GM10248 (cell line): ENCODE data around the gene PIP5K1B.

Experiments
- CTCF ChIA-PET: fragments of 300-600 bp; sonication (Branson Sonifier 250); formaldehyde crosslinking; extraction: SDS; loops from one replicate; lab custom pipeline; 2021; ENCODE audit warnings: antibody characterized with exemption; lab: Yijun Ruan, JAX
- POLR2A ChIA-PET: fragments of 350-650 bp; sonication (Branson Sonifier 250); formaldehyde crosslinking; extraction: SDS; loops from one replicate; lab custom pipeline; 2020; ENCODE audit warnings: antibody characterized with exemption; lab: Yijun Ruan, JAX
- DNase-seq: peaks from one replicate; pipeline ENCODE4 v3.0.0; 2012; ENCODE audit errors: extremely low spot score
- CTCF ChIP-seq: IDR thresholded peaks from 2 replicates; pipeline ENCODE4 v1.5.1; 2012; ENCODE audit warnings: mild to moderate bottlenecking, low read depth; ENCODE audit errors: extremely low read depth, missing control alignments, control extremely low read depth

Gene PIP5K1B

GRCh38 chr9:69020301-69021145 is 315.5 kb downstream of the PIP5K1B start:
- CTCF ChIA-PET, result interaction anchor here (0.6 to 2.2 kb wide), 6 partner anchors 10 to 452 kb away, joined by 3 to 5 read pairs (median 4); no protein-coding TSS in a partner anchor
- POLR2A ChIA-PET, result no interaction called here
- TF ChIP-seq CTCF, result no peak
- DNase-seq, result no peak

GRCh38 chr9:69023650-69024049 is 318.6 kb downstream of the PIP5K1B start:
- DNase-seq, result no peak
- ChIA-PET POLR2A (no interaction called here), CTCF (interaction anchor here (1.0 to 3.6 kb wide), 7 partner anchors 10 to 464 kb away, joined by 3 to 39 read pairs (median 3); partner anchors contain the start of gene FXN)
- TF ChIP-seq CTCF, result no peak

GRCh38 chr9:69027355-69028097 is 322.5 kb downstream of the PIP5K1B start:
- DNase-seq, result peak; percentile 66
- TF ChIP-seq CTCF, result peak; percentile 80
- POLR2A ChIA-PET, result no interaction called here
- CTCF ChIA-PET, result interaction anchor here (0.7 to 3.7 kb wide), 16 partner anchors 8 to 464 kb away, joined by 3 to 17 read pairs (median 4); partner anchors contain the start of gene FXN

- no peak for TF ChIP-seq CTCF
- CTCF ChIA-PET, result interaction anchor here (0.9 to 3.7 kb wide), 11 partner anchors 9 to 465 kb away, joined by 3 to 17 read pairs (median 4); no protein-coding TSS in a partner anchor
- DNase-seq, result no peak
- POLR2A ChIA-PET, result no interaction called here
Measured at GRCh38 chr9:69028754-69029153, 323.7 kb downstream of the PIP5K1B start.

GRCh38 chr9:69029535-69029934 is 324.5 kb downstream of the PIP5K1B start:
- CTCF ChIA-PET, result interaction anchor here (1.8 to 2.2 kb wide), 2 partner anchors 10 to 446 kb away, joined by 6 read pairs; no protein-coding TSS in a partner anchor
- no peak for TF ChIP-seq CTCF
- DNase-seq, result no peak
- POLR2A ChIA-PET, result no interaction called here
